ENCODE measurements around the gene PTPRJ.

Gene PTPRJ

GRCh38 chr11:47983464-47984397 lies 3.4 kb downstream of the PTPRJ start:
- H3K27me3 Mint-ChIP-seq = no peaks in the 10 kb centered on the region
- peak overlapping the region; percentile 25 for H3K27ac Mint-ChIP-seq
- no peaks in the 10 kb centered on the region for H3K9me3 Mint-ChIP-seq (ENCODE audit: low read depth)
- H3K4me1 Mint-ChIP-seq (ENCODE audit: low read depth) = peaks cover 49% of the 10 kb centered on the region
- H3K36me3 Mint-ChIP-seq = no peaks in the 10 kb centered on the region
- peak overlapping the region; percentile 75 for H3K4me3 Mint-ChIP-seq

- Mint-ChIP-seq H3K36me3 (no peaks in the 10 kb centered on the region), H3K4me1 (ENCODE audit: low read depth) (peaks cover 60% of the 10 kb centered on the region), H3K27ac (peak overlapping the region; percentile 22), H3K4me3 (no peak overlapping the region), H3K9me3 (ENCODE audit: low read depth) (no peaks in the 10 kb centered on the region), H3K27me3 (no peaks in the 10 kb centered on the region)
Measured at GRCh38 chr11:47986219-47986618, 5.9 kb downstream of the PTPRJ start.

GRCh38 chr11:47986742-47987141 lies 6.4 kb downstream of the PTPRJ start:
- no peaks in the 10 kb centered on the region for H3K9me3 Mint-ChIP-seq (ENCODE audit: low read depth)
- H3K36me3 Mint-ChIP-seq = no peaks in the 10 kb centered on the region
- H3K27me3 Mint-ChIP-seq = no peaks in the 10 kb centered on the region
- H3K27ac Mint-ChIP-seq = peak overlapping the region; percentile 41
- H3K4me3 Mint-ChIP-seq = no peak overlapping the region
- peaks cover 62% of the 10 kb centered on the region for H3K4me1 Mint-ChIP-seq (ENCODE audit: low read depth)

- H3K4me3 Mint-ChIP-seq = no peak overlapping the region
- no peaks in the 10 kb centered on the region for H3K9me3 Mint-ChIP-seq (ENCODE audit: low read depth)
- peak overlapping the region; percentile 58 for H3K27ac Mint-ChIP-seq
- H3K27me3 Mint-ChIP-seq = no peaks in the 10 kb centered on the region
- H3K4me1 Mint-ChIP-seq (ENCODE audit: low read depth) = peaks cover 60% of the 10 kb centered on the region
- H3K36me3 Mint-ChIP-seq = no peaks in the 10 kb centered on the region
Measured at GRCh38 chr11:47987310-47987709, 7.0 kb downstream of the PTPRJ start.

GRCh38 chr11:47987781-47988180 lies 7.4 kb downstream of the PTPRJ start:
- Mint-ChIP-seq H3K4me1 (ENCODE audit: low read depth) (peaks cover 61% of the 10 kb centered on the region), H3K9me3 (ENCODE audit: low read depth) (no peaks in the 10 kb centered on the region), H3K4me3 (no peak overlapping the region), H3K27me3 (no peaks in the 10 kb centered on the region), H3K36me3 (no peaks in the 10 kb centered on the region), H3K27ac (peak overlapping the region; percentile 58)

- H3K27me3 Mint-ChIP-seq = no peaks in the 10 kb centered on the region
- H3K27ac Mint-ChIP-seq = peak overlapping the region; percentile 24
- no peaks in the 10 kb centered on the region for H3K36me3 Mint-ChIP-seq
- H3K9me3 Mint-ChIP-seq (ENCODE audit: low read depth) = no peaks in the 10 kb centered on the region
- H3K4me1 Mint-ChIP-seq (ENCODE audit: low read depth) = peaks cover 49% of the 10 kb centered on the region
- no peak overlapping the region for H3K4me3 Mint-ChIP-seq
Measured at GRCh38 chr11:47989779-47990178, 9.4 kb downstream of the PTPRJ start.

- Mint-ChIP-seq H3K4me1 (ENCODE audit: low read depth) (peaks cover 48% of the 10 kb centered on the region), H3K36me3 (no peaks in the 10 kb centered on the region)
Measured at GRCh38 chr11:47991266-47991830, 11.0 kb downstream of the PTPRJ start.

GRCh38 chr11:47991894-47992293 lies 11.5 kb downstream of the PTPRJ start:
- no peaks in the 10 kb centered on the region for H3K36me3 Mint-ChIP-seq
- peaks cover 45% of the 10 kb centered on the region for H3K4me1 Mint-ChIP-seq (ENCODE audit: low read depth)
- H3K27me3 Mint-ChIP-seq = no peaks in the 10 kb centered on the region
- peak overlapping the region; percentile 89 for H3K27ac Mint-ChIP-seq
- H3K9me3 Mint-ChIP-seq (ENCODE audit: low read depth) = no peaks in the 10 kb centered on the region
- peak overlapping the region; percentile 67 for H3K4me3 Mint-ChIP-seq

More at GRCh38 chr11:47991266-47991830, 11.0 kb downstream of the PTPRJ start:
- Mint-ChIP-seq H3K27ac (peak overlapping the region; percentile 89), H3K9me3 (ENCODE audit: low read depth) (no peaks in the 10 kb centered on the region), H3K27me3 (no peaks in the 10 kb centered on the region), H3K4me3 (peak overlapping the region; percentile 67)

GRCh38 chr11:47992959-47993820 lies 12.8 kb downstream of the PTPRJ start:
- H3K27me3 Mint-ChIP-seq = no peaks in the 10 kb centered on the region
- peak overlapping the region; percentile 28 for H3K27ac Mint-ChIP-seq
- H3K4me1 Mint-ChIP-seq (ENCODE audit: low read depth) = peaks cover 45% of the 10 kb centered on the region
- H3K36me3 Mint-ChIP-seq = no peaks in the 10 kb centered on the region
- H3K9me3 Mint-ChIP-seq (ENCODE audit: low read depth) = no peaks in the 10 kb centered on the region
- H3K4me3 Mint-ChIP-seq = no peak overlapping the region

GRCh38 chr11:47994417-47994816 lies 14.1 kb downstream of the PTPRJ start:
- H3K27ac Mint-ChIP-seq = no peak overlapping the region
- no peaks in the 10 kb centered on the region for H3K36me3 Mint-ChIP-seq
- H3K4me1 Mint-ChIP-seq (ENCODE audit: low read depth) = peaks cover 56% of the 10 kb centered on the region
- no peaks in the 10 kb centered on the region for H3K9me3 Mint-ChIP-seq (ENCODE audit: low read depth)
- H3K27me3 Mint-ChIP-seq = no peaks in the 10 kb centered on the region
- H3K4me3 Mint-ChIP-seq = no peak overlapping the region

GRCh38 chr11:47995360-47995769 lies 15.0 kb downstream of the PTPRJ start:
- no peak overlapping the region for H3K27ac Mint-ChIP-seq
- H3K27me3 Mint-ChIP-seq = no peaks in the 10 kb centered on the region
- no peaks in the 10 kb centered on the region for H3K9me3 Mint-ChIP-seq (ENCODE audit: low read depth)
- no peak overlapping the region for H3K4me3 Mint-ChIP-seq
- no peaks in the 10 kb centered on the region for H3K36me3 Mint-ChIP-seq
- peaks cover 53% of the 10 kb centered on the region for H3K4me1 Mint-ChIP-seq (ENCODE audit: low read depth)

- no peaks in the 10 kb centered on the region for H3K36me3 Mint-ChIP-seq
- no peaks in the 10 kb centered on the region for H3K27me3 Mint-ChIP-seq
- H3K4me3 Mint-ChIP-seq = no peak overlapping the region
- peak overlapping the region; percentile 1 for H3K27ac Mint-ChIP-seq
- no peaks in the 10 kb centered on the region for H3K9me3 Mint-ChIP-seq (ENCODE audit: low read depth)
- H3K4me1 Mint-ChIP-seq (ENCODE audit: low read depth) = peaks cover 57% of the 10 kb centered on the region
Measured at GRCh38 chr11:47997063-47998053, 17.0 kb downstream of the PTPRJ start.

- peak overlapping the region; percentile 11 for H3K27ac Mint-ChIP-seq
- H3K27me3 Mint-ChIP-seq = no peaks in the 10 kb centered on the region
- no peaks in the 10 kb centered on the region for H3K9me3 Mint-ChIP-seq (ENCODE audit: low read depth)
- H3K4me3 Mint-ChIP-seq = no peak overlapping the region
- H3K4me1 Mint-ChIP-seq (ENCODE audit: low read depth) = peaks cover 59% of the 10 kb centered on the region
- H3K36me3 Mint-ChIP-seq = no peaks in the 10 kb centered on the region
Measured at GRCh38 chr11:47998345-47998732, 18.0 kb downstream of the PTPRJ start.
